Airway epithelial cell (primary cell): ENCODE measurements around the gene BRI3BP. TPM values are rescaled to one million over a fixed set of nuclear protein-coding genes. Genes with fewer than 3 reads are reported as not detected.

Experiments used
- total RNA-seq: library from RNA; depleted of rRNA; stranded (reverse); fragments of >200 nt; gene quantifications from 2 replicates; pipeline ENCODE4 v1.2.3, GENCODE V29; 2015

BRI3BP gene, protein sequence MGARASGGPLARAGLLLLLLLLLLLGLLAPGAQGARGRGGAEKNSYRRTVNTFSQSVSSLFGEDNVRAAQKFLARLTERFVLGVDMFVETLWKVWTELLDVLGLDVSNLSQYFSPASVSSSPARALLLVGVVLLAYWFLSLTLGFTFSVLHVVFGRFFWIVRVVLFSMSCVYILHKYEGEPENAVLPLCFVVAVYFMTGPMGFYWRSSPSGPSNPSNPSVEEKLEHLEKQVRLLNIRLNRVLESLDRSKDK
- 18.1 and 23.3 TPM in 2 replicates for total RNA-seq

DNA sequence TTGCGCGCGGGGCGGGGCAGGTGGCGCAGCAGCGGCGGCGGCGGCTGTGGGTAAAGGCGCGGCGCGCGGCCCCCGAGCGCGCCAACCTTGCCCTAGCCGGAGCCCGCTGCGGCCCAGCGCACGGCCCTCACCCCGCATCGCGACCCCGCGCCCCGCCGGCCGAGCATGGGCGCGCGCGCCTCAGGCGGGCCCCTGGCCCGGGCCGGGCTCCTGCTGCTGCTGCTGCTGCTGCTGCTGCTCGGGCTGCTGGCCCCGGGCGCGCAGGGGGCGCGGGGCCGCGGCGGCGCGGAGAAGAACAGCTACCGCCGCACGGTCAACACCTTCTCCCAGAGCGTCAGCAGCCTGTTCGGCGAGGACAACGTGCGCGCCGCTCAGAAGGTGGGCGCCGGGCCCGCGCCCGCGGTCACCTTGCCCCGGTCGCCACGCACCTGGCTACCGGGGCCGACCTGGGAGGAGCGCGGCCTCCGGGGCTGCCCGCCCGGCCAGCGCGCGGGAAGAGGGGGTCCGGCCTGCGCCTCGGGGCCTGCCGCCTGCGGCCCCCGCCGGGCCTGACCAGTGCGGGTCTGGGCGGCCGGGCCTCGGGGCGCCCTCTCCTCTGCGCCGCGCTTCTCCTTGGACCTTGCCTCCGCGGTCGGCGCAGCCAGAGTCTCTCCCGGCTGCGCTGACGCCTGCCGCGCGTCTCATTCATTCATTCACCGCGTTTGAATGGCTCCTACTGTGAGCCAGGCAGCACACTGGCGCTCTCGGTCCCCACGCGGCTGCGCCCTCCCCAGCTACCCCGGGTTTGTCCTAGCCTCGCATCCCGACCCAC is at the start of gene BRI3BP:
TSS of gene BRI3BP (plus strand) at position 20 of the 811 bp plus-strand sequence. CDS start at position 166, 146 bp downstream.

DNA sequence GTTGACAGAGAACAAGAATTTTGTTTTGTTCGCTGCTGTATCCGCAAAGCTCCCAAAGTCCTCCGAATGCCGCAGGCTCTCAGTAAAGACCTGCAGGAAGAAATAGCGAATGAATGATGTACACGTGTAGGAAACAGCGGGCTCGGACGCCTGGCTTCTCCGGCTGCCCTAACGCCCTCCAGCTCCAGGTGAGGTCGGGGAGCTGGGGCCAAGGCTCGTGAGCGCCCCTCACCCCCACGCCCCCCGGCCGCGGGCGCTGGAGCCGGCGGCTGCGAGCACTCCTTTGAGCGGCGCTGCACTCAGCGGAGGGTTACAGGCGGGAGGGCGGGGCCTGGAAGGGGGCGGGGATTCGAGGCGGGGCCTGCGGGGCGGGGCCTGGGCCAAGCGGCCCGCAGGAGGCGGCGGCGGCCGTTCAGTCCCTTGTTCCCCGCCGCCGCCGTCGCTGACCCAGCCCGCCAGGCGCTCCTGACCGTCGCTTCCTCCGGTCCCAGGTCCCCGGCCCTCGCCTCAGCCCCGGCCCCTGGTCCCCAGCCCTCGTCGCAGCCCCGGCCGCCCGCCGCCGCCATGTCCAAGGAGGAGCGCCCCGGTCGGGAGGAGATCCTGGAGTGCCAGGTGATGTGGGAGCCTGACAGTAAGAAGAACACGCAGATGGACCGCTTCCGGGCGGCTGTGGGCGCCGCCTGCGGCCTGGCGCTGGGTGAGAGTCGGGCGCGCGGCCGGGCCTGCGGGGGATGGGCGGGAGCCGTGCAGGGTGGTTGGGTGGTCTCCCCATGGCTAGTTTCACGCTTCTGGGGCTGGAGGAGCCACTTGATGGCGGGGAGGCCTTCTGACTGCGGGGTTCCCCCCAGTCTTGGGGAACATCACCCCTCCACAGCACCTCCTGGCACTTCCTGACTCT is 71.8 kb downstream of the BRI3BP start, which contains the start of gene AACS:
TSS of gene AACS (plus strand) at position 415 of the 898 bp plus-strand sequence. CDS start at position 565, 150 bp downstream.

Other genes with a start within 250 kb of the BRI3BP start
- gene SCARB1, start 129.8 kb upstream of the BRI3BP start, total RNA-seq, result 91.2 and 142 TPM in 2 replicates
- 1,003 and 1,183 TPM in 2 replicates for gene UBC, start 79.0 kb upstream of the BRI3BP start, total RNA-seq
- 13.7 and 16.4 TPM in 2 replicates for gene DHX37, start 4.5 kb upstream of the BRI3BP start, total RNA-seq
- 36.9 and 37.3 TPM in 2 replicates for gene AACS, start 71.8 kb downstream of the BRI3BP start, total RNA-seq
- 0.07 TPM in 1 of 2 replicates, not detected in the other for gene TMEM132B, start 192.7 kb downstream of the BRI3BP start, total RNA-seq